Measurements from ENCODE around the gene ZNF652.

DNA sequence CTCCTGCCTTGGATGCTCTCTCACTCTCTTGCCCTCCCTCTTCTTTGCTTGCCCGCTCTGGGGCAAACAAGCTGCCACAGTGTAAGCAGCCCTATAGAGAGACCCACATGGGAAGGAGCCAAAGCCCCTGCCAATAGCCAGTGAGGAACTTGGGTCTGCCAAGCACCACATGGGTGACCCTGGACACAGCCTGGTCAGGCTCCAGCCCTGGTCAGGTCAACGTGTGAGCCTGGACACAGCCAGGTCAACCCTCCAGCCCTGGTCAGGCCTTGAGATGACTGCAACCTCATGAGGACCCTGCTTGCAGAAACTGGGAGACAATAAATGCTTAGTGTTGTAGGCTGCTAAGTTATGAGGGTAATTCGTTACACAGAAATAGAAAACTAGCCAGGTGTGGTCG is 117.2 kb downstream of the ZNF652 start:
- TF ChIP-seq CTCF (IDR thresholded peaks at IDR 0.05; ENCODE audit: insufficient read depth, low read depth, low read length), result no peak
- TF ChIP-seq EZH2 (IDR thresholded peaks at IDR 0.05; ENCODE audit: insufficient read depth, low read length), result no peak

All from astrocyte (in vitro differentiated cells and primary cell).